Stimulated activated CD4-positive, alpha-beta T cell treated with anti-CD3 and anti-CD28 coated beads, Interleukin-12 subunit alpha, Interleukin-12 subunit beta, amount 100 ng/mL, for 48 hours (primary cell): ENCODE measurements around the gene OR1L8.

Experiments
- DNase-seq, 3 donors: peaks; one replicate each; pipeline ENCODE4 v3.0.0-alpha.2; 2020; ENCODE audit warnings: low read depth in 2 of 3, low spot score in 1 of 3

OR1L8 gene

DNA sequence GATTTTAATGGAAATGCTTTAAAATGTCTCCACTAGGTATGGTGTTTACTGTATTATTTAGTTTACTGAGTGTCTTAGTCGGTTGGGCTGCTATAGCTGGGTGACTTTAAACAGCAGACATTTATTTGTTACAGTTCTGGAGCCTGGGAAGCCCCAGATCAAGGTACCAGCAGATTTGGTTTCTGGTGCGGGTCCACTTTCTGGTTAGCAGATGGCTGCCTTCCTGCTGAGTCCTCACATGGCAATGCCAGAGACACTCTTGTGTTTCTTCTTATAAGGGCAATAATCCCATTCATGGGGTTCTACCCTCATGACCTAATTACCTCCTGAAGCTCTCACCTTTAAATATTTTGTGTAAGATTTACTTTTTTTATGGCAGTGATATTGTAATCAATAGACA, 65.0 kb downstream of the OR1L8 start:
- no peak for DNase-seq
